Lower leg skin (tissue), 3 donors: ENCODE measurements around the gene POU3F3.

Experiments
- CTCF ChIP-seq, 3 donors: fragments of 450-650 bp; IDR thresholded peaks; one replicate each; pipeline ENCODE4 v1.5.1; 2016; ENCODE audit warnings: antibody characterized with exemption in 3 of 3, mild to moderate bottlenecking in 3 of 3, moderate library complexity in 2 of 3
- POLR2A ChIP-seq, 2 donors: fragments of 450-650 bp; IDR thresholded peaks; one replicate each; pipeline ENCODE4 v1.6.1; 2016 to 2017; ENCODE audit warnings: antibody characterized with exemption in 2 of 2, mild to moderate bottlenecking in 1 of 2, moderate library complexity in 1 of 2

- TF ChIP-seq POLR2A (IDR thresholded peaks at IDR 0.05) (no peak), CTCF (IDR thresholded peaks at IDR 0.05) (no peak)
Observed at GRCh38 chr2:104866122-104866864, 12.4 kb downstream of the POU3F3 start.
